ENCODE results near the gene MLH1. TPM values are rescaled to one million over a fixed set of nuclear protein-coding genes. Genes with fewer than 3 reads are reported as not detected.

The MLH1 gene
- total RNA-seq, 1 donor from 2014 or later: 26.3 TPM

GRCh38 chr3:36965440-36965839, 27.9 kb upstream of the MLH1 start:
- no peak for TF ChIP-seq CTCF (IDR thresholded peaks at IDR 0.05)
- intact Hi-C loops (cut with DNase I): no loop called here
- no peaks in the 10 kb centered on the region for H3K9me3 ChIP-seq
- no peak overlapping the region for H3K4me3 ChIP-seq
- peak; percentile 62 for DNase-seq
- H3K27ac ChIP-seq: peak overlapping the region; percentile 68
- H3K27me3 ChIP-seq (ENCODE audit: low read depth): no peaks in the 10 kb centered on the region
- ATAC-seq: peak; percentile 36 to 74
- H3K4me1 ChIP-seq: peaks cover 23% of the 10 kb centered on the region
- no peaks in the 10 kb centered on the region for H3K36me3 ChIP-seq

GRCh38 chr3:36969085-36969484, 24.2 kb upstream of the MLH1 start:
- H3K27ac ChIP-seq: peak overlapping the region; percentile 18
- TF ChIP-seq CTCF (IDR thresholded peaks at IDR 0.05): no peak
- H3K27me3 ChIP-seq (ENCODE audit: low read depth): no peaks in the 10 kb centered on the region
- no peak for ATAC-seq
- H3K36me3 ChIP-seq: no peaks in the 10 kb centered on the region
- peaks cover 23% of the 10 kb centered on the region for H3K4me1 ChIP-seq
- intact Hi-C loops (cut with DNase I): no loop called here
- no peak for DNase-seq
- no peaks in the 10 kb centered on the region for H3K9me3 ChIP-seq
- H3K4me3 ChIP-seq: no peak overlapping the region

GRCh38 chr3:36969540-36970432, 23.5 kb upstream of the MLH1 start:
- peaks cover 22% of the 10 kb centered on the region for H3K4me1 ChIP-seq
- no peak overlapping the region for H3K4me3 ChIP-seq
- H3K36me3 ChIP-seq: no peaks in the 10 kb centered on the region
- no peaks in the 10 kb centered on the region for H3K27me3 ChIP-seq (ENCODE audit: low read depth)
- no peak for DNase-seq
- no peaks in the 10 kb centered on the region for H3K9me3 ChIP-seq
- intact Hi-C loops (cut with DNase I): no loop called here
- no peak for TF ChIP-seq CTCF (IDR thresholded peaks at IDR 0.05)
- H3K27ac ChIP-seq: peak overlapping the region; percentile 18
- peak; percentile 65 to 87 for ATAC-seq

- no peak for TF ChIP-seq CTCF (IDR thresholded peaks at IDR 0.05)
- DNase-seq: no peak
- ATAC-seq: no peak
- no peak overlapping the region for H3K4me3 ChIP-seq
- intact Hi-C loops (cut with DNase I): no loop called here
- H3K36me3 ChIP-seq: no peaks in the 10 kb centered on the region
- H3K27me3 ChIP-seq (ENCODE audit: low read depth): no peaks in the 10 kb centered on the region
- H3K27ac ChIP-seq: no peak overlapping the region
- H3K4me1 ChIP-seq: peaks cover 8% of the 10 kb centered on the region
- no peaks in the 10 kb centered on the region for H3K9me3 ChIP-seq
Observed at GRCh38 chr3:36972163-36972562, 21.2 kb upstream of the MLH1 start.

GRCh38 chr3:36973139-36973538, 20.2 kb upstream of the MLH1 start:
- Histone ChIP-seq H3K9me3 (no peaks in the 10 kb centered on the region), H3K27me3 (ENCODE audit: low read depth) (no peaks in the 10 kb centered on the region), H3K36me3 (no peaks in the 10 kb centered on the region), H3K4me3 (no peak overlapping the region), H3K4me1 (peaks cover 8% of the 10 kb centered on the region), H3K27ac (no peak overlapping the region)
- ATAC-seq (no peak), DNase-seq (no peak)
- intact Hi-C loops (cut with DNase I): no loop called here
- no peak for TF ChIP-seq CTCF (IDR thresholded peaks at IDR 0.05)

Data from lower lobe of right lung (tissue), 2 donors.